Measurements from ENCODE around the gene RASSF1.

Gene RASSF1, protein sequence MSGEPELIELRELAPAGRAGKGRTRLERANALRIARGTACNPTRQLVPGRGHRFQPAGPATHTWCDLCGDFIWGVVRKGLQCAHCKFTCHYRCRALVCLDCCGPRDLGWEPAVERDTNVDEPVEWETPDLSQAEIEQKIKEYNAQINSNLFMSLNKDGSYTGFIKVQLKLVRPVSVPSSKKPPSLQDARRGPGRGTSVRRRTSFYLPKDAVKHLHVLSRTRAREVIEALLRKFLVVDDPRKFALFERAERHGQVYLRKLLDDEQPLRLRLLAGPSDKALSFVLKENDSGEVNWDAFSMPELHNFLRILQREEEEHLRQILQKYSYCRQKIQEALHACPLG

DNA sequence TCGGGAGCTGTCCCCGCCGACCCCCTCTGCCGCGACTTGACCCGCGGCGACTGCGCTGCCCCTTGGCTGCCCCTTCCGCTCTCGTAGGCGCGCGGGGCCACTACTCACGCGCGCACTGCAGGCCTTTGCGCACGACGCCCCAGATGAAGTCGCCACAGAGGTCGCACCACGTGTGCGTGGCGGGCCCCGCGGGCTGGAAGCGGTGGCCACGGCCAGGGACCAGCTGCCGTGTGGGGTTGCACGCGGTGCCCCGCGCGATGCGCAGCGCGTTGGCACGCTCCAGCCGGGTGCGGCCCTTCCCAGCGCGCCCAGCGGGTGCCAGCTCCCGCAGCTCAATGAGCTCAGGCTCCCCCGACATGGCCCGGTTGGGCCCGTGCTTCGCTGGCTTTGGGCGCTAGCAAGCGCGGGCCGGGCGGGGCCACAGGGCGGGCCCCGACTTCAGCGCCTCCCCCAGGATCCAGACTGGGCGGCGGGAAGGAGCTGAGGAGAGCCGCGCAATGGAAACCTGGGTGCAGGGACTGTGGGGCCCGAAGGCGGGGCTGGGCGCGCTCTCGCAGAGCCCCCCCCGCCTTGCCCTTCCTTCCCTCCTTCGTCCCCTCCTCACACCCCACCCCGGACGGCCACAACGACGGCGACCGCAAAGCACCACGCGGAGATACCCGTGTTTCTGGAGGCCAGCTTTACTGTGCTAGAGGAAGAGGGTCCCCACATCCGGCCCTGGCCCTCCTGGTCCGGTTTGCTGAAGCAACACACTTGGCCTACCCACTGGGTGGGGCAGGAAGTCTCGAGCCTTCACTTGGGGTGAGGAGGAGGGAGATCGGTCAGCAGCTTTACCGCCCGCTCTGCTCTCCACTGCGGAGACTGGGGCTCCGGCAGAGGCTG lies at the start of gene RASSF1:
Gene RASSF1 (minus strand): TSS at position 389 of the 882 bp plus-strand sequence. CDS start 31 bp downstream, at position 358.
- peak; percentile 69 for DNase-seq

DNA sequence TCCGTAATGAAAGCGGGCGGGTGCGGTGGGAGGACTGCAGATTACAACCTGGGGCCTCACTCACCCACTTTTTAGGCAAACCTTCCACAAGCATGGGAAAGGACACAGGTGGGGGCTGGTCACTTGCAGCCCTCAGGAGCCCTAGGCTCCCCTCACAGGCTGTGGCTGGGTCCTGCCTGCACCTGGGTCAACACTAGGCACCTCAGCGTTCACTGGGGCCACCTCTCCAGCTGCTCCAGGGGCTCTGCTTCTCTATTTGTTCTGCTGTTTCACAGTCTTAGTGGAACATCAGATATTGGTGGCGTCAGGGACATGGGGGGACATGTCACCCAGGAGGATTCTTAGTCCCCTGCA lies 48.8 kb upstream of the RASSF1 start:
- DNase-seq = no peak

DNA sequence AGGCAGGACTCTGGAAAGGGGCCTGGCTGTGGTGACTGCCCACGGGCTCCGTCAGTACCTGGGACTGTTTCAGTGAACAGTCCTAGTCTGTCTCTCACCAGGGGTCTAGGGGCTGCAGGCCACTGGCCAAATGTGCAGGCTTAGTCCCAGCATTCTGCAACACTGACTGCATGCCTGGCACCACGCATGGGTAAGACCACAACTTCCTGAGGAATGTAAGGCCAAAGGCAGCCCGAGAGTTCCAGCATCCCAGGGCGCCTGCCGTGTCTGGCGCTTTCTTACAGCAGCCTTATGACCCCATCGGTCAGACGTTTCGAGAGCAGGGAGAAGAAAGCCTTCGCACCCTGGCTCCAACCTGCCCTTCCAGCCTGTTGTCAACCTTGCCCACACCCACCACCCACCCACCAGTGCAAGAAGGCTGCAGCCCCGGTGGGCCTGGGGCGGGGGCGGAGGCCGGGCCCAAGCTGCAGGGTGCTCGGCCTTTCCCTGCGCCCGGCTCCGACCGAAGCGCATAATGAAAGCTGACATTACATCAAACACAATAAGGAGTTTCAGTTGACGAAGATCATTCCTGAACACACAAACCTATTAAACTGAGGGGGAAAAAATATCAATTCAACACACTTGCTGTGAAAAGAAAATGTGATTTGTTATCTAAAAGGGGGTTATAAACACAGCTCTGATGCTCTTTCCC lies 48.2 kb upstream of the RASSF1 start:
- DNase-seq = no peak

DNA sequence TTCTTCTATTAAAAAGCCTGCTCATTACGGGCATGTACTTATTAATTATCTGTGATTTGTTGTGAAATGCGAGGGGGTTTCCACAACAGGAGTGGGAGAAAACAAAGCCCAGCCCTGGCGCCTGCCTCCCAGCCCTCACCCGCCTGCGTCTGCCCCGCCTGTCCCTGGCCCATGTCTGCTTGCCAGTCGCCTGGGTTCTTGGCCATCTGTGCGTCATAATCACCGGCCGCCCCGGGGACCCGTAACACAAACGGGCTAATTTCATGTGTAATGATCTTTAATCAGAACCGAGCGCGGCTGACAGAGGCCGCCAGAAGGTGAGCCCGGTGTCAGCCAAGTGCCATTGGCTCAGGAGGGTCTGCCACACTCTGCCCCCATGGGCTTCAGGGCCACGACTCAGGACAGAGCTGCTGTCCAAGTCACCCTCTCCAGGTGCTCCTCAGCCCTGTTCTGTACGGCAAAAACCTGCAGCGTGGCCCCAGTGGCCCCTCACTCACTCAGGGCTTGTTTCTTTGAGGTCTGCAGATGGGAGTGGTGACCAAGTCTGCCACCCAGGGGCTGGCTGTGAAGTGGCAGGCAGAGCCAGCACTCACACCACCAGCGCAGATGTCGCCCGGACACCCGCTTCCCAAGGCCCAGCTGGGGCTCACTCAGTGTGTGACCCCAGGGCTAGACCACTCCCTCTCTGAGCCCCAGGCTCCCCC lies 47.5 kb upstream of the RASSF1 start:
- DNase-seq = no peak

DNA sequence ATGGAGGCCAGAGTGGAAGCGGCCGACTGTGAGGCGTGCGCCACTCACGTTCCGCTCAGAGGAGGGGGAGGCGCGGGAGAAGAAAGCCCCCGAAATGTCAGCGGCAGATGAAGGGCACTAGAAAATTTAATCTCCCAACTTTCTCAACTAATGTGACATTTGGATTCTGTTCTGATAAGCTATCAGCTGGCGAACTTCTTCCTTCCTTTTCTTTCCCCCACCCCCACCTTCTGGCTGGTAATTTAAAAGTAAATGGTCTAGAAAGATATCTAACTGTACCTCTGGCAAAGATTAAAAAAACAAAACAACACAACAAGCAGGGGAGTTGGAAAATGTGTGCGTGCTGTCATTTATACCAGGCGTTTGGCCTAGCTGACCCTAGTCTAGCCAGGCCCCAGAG lies 45.1 kb upstream of the RASSF1 start:
- DNase-seq = no peak

DNA sequence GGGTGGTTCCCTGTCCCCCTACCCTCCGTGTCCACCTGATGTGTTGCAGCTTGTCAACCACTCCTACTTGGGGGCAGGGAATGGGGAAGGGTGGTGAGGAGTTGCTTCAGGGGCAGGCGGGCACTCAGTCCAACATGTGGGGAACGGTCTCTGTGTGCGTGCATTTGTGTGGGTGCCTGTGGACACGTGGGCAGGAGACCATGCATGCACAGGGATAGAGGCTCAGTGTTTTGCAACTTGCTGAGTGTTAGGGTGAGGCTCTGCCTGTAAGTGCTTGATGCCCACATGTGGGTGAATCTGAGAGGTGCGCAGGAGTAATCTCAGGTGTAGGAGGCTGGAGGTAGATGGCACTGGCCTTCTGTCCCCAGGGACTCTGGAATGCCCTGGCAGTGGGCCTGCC lies 43.1 kb upstream of the RASSF1 start:
- DNase-seq = no peak

DNA sequence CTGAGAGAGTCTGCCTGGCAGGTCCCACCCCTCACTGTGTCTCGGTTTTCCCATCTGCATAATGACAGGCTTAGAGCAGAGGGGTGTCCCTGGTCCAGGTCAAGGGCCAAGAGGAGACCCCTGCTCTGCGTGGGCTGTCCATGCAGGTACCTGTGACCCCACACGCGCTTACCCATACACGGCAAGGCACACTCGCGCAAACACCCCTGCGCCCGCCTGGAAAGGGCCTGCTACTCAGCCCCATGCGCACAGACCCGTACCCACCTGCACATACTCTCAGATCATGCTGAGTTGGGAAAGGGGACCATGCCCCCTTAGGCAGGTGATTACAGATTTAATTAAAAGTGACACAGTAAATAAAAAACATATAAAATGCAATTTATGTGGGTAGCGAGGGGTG lies 42.1 kb upstream of the RASSF1 start:
- no peak for DNase-seq

DNA sequence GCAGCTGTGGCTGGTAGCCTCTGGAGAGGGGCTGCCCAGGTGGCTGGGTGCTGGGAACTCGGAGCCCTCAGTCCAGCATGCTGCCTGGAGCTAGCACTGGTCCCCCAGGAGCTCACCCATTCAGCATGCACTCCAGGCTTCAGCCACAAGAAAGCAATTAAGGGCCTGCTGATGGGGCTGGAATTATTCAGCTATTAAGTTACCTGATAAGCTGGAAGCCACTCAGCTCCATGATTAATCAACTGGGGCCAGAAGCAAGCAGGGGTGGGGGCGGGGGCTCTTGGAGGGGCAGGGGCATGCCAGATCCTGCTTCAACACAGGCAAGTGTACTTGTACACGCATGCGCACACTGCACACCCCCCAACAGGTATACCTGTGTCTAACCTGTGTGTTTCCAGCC lies 40.7 kb upstream of the RASSF1 start:
- no peak for DNase-seq

DNA sequence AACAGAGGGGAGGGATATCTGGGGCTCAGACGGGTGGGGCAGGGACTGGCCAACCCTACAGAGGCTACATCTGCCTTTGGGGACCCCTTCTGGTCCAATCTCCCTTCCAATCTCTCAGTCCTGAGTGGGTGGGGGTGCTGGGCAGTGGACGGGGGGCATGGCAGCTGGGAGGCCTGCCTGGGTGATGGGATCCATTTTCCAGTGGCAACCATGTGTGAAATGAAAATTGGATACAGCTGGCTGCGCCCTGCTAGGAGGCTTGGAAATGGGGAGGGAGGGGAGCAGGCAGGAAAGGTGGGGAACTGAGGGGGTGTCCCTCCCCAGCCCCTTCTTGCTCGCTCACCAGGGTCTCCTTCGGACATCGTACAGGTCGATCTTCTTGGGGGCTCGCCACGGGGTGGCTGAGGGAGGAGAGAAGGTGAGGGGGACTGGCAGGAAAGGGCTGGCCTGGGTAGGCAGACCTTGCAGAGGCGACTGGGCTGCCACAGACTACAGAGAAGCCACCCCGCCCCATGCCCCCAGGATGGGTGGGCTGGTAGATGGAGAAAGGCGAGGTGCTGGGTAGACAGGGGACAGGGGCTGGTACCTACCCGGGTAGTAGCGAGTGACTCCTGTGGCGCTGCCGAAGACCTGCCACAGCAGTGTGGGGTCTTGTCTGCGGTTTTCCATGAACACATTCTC lies 39.9 kb upstream of the RASSF1 start:
- no peak for DNase-seq

DNA sequence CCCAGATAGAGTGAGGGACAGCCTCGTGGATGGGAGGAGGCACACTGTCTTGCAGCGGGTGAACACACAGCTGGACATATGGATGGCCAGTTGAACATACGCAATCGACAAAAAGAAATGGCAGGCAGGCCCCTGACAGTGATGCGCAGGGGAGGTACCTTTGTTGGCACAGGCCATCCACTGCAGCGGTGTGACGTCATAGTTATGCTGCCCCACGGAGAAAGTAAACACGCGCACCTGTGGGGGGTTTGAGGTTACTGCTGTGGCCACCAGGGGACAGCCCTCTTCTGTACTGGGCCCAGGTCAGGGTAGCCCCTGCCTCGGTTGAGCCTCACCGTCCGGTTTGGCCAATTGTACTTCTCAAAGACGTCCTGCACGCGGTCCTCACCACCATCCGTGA lies 38.1 kb upstream of the RASSF1 start:
- DNase-seq = no peak

DNA sequence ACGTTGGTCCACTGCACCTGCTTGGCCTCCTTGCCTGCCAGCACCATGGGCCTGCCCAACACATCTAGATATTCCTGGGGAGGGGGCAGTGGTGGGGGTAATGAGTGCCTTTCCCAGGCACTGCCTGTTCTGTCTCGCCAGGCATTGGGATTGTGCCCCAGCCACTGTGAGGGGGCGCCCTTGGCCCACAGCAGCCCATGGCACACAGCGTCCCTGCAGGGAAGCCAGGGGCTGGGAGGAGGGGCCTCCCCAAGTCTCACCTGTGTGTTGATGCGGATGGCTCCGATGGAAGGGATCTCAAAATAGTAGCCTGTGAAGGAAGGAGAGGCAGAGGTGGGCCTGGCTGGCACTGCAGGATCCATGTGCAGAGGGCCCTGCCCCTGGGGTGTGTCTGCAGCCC lies 37.4 kb upstream of the RASSF1 start:
- DNase-seq = no peak

DNA sequence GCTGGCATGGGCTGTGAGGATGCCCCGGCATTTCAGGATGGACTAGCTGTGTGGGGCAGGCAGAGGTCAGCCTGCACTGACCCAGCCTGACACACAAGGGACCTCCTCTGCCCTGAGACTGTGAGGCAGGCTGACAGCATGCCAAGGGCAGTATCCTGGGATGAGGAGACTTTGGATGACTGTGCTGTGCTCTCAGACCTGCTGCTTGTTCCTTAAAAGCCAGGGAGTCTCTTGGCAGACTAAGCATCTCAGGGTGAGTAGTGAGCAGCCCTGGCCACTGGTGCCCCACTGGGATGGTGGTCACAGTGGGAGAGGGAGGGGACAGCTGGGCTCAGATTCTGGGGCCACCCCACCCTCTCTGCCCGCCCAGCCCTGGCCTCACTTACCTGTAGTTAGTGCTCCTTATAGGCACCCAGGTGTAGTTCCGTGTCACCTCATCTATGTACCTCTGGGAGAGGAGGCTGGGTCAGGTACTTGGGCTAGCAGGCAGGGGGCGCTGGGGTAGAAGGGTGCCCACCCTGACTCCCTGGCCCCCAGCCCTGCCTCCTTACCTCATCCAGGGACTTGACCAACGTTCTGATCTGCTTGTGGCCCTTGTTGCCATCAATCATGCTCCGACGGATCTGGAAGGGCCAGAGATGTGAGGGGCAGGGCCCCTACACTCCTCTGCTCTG lies 34.8 kb upstream of the RASSF1 start:
- DNase-seq = no peak

DNA sequence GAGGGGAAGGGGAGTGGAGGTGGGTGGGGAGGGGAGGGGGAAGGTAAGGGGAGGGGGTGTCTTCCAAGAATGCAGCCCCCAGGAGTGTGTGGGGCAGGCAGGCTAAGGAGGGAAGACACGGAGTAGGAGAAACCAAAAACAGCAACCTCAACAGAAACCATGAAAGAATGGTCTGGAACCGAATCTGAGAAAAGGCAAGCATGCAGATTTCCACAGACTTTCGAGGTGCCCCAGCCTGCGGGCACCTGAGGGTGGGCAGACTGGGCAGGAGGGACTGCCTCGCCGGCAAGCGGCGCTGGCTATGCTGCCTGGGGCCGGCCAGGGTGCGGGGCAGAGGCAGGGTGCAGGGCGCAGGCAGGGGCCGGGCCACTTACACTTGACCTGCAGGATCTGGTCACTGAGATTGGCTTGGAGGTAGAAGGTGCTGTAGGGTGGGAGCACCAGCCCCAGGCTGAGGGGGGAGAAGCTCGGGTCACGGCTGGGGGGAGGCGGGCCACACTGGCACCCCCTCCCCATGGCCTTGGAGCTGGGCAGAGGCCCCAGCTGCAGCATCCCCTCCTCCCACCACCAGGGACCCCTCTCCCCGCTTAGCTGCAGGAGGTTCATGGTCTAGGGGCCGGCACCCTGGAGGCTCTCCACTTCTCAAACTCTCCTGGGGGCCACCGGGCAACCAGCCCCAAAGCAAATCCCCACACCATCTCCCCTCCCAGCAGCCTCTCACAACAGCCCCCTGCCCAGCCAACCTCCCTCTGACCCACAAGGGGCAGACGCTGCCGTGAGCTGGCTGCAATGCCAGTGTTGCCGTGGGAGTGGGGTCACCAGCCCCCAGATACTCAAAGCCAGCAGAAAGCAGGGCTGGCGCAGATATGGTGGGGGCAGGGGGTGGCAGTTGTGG lies 34.0 kb upstream of the RASSF1 start:
- DNase-seq = no peak

DNA sequence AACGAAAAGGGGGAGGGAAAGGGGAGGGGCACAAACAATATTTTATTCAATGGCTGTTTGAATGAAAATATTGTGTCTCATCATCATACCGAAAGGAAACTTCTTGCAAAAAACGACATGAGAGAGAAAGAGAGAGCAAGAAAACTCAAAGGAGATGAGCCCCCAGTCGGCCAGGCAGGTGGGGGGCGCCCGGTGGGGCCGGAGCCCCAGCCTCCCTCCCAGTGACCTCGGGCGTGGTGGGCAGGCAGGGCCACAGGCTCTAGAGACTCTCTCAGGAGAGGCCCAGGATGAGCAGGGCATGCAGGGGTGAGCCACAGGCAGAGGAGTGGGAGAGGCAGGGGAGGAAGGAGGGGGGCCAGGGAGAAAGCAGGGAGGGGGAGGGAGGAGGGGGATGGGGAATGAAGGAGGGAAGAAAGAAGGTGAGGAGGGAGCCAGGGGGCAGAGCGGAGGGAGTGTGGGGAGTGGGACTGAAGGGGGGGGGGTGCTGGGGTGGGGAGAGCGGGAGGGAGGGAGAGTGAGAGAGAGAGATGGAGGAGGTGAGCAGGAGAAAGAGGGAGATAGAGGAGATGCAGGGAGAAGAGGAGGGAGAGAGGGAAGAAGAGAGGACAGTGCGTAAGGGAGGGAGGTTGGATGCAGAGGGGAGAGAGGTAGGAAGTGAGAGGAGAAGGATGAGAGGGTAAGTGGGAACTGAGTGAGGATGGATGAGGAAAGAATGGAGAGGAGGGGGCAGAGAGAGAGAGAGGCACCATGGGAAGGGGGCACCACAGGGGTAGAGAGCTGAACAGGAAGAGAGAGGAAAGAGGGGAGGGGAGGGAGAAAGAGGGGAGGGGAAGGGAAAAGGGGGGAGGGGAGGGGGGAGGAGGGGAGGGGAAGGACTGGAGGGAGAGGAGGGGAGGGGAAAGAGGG lies 32.8 kb upstream of the RASSF1 start:
- DNase-seq = no peak

DNA sequence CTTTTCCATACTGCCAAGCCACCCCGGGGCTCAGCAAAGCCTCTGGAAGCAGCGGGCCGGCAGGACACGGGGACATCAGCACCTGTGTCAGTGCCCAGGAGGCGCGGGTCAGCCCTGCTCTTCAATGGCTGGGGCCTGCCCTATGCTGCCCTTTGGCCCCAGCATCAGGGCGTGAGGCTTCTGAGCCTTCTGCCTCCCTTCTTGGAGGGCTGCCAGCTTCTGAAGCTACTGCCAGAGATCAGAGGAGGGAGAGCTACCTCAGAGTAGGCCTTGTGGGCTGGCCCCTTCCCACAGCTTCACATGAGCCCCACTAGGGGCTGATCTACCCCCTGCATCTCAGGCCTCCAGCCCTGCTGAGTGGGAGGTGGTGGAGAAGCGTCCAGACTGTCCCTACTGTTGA lies 31.7 kb upstream of the RASSF1 start:
- no peak for DNase-seq

DNA sequence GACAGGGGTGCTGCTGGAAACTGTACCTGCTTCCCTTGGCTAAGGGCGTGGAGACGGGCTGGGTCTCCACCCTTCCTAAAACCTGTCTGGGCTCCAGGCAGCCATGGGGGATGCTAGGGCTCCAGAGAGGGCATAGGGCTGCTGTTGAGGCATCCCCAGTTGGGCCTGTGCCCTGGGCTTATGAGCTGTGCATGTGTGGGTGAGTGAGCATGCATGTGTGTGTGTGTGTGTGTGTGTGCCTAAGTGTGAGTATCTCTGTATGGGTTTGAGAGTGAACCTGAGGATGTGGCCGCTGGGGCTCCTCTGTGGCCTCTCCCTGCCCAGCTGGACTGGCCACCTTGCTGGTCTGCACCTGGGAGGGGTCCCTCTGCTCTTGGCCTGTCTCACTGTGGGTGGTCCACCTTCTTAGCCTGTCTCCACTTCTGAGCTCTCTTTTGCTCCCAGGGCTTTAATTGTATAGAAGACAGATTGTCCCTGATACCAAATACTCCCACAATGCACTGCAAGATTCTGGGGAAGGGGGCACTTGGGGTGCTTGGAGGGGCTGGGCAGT lies 30.6 kb upstream of the RASSF1 start:
- DNase-seq = no peak

DNA sequence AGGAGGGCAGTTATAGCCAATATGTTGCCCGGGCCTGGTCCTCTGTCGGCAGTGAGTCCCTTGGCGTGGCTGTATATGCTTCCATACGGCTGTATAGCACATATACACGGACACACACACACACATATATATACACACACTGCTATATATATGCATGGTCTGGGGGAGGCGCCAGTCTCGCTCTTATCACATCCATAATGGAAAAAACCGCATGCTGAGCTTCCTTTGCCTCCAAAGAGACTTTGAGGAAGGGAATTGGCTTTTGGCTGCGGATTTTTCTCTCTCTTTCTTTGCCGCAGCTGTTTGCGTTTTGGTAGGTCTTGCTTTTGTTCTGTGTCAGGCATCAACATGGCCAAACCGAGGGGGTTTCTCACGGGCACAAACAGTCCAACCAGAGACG lies 30.0 kb upstream of the RASSF1 start:
- no peak for DNase-seq

DNA sequence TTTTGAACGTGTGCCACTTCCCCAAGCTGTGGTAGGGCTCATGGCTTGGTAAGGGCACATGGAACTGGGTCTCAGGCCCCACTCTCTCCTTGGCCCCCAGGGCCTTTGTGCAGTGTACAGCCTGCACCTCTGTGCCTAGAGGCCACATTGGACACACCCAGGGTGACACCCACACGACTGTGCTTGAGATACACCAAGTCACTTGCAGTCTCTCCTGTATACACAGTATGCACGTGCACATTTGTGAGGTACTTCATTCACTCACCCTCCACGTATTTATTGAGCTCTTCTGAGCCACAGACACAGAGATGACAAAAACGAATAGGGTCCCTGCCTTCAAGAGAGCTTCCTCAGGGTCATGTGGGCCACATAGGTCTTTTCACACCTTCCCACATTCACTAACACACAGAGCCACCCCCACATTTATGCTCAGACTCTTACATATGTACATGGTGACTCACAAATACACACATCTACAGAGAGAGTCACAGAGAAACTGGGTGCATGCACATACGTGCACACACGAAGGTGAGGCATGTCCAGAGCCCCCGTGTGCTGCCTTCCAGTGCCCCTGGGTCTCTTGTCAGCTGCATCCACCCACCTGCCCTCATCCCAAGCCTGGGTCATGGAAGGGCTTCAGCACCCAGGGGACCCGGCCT lies 28.5 kb upstream of the RASSF1 start:
- DNase-seq = no peak

DNA sequence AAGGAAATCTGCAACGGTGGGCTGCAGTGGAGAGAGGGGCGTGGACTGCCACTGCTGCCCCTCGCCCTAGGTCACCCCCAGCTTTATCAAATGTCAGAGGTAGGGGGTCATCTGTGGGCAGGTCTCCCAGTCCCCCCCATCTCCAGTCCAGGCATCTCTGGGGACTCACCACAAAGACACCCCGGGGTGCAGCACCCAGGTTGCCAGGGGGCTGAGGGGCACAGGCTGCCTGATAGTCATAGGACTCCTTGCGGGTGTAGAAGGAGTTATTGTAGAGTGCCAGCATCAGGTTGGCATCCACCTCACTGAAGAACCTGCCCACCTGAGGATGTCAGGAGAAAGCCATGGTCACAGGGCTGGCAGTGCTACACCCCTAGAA lies 25.2 kb upstream of the RASSF1 start:
- DNase-seq = no peak
